PC-3 (cell line): Measurements from ENCODE around the gene CAPN5. TPM values are rescaled to one million over a fixed set of nuclear protein-coding genes. Genes with fewer than 3 reads are reported as not detected.

Source experiments
- ATAC-seq: fragments of 200-7000 bp; cut with Tn5 transposase; 2 replicates; pipeline ENCODE4 v1.9.1; 2020; ENCODE audit warnings: mild to moderate bottlenecking, moderate library complexity
- BruUV-seq: library from RNA; stranded (reverse); fragments of 400-500 nt; replicated peaks from 2 replicates; lab custom pipeline; 2021; lab: Mats Ljungman, UMichigan
- CTCF ChIA-PET: fragments of 300-600 bp; sonication (Branson Sonifier 250); formaldehyde crosslinking; loops from one replicate; lab custom pipeline; 2022; ENCODE audit warnings: antibody characterized with exemption; lab: Charles Lee
- POLR2A ChIA-PET: fragments of 300-600 bp; sonication (Branson Sonifier 250); formaldehyde crosslinking; loops from one replicate; lab custom pipeline; 2022; ENCODE audit warnings: antibody characterized with exemption; ENCODE audit not compliant: unreplicated experiment; lab: Charles Lee
- DNase-seq: peaks from one replicate; pipeline ENCODE4 v3.0.0-alpha.2; 2015
- H2AFZ ChIP-seq: fragments of 300-600 bp; sonication (generic); 2 replicates; pipeline ENCODE4 v1.6.0; 2016; ENCODE audit warnings: antibody characterized with exemption, low read length
- H3F3A ChIP-seq: fragments of 300-600 bp; sonication (generic); one replicate; pipeline ENCODE4 v1.6.0; 2017; ENCODE audit warnings: antibody characterized with exemption, low read length, control low read depth, mild to moderate bottlenecking; ENCODE audit not compliant: unreplicated experiment
- H3K27ac ChIP-seq: fragments of 300-600 bp; sonication (generic); 2 replicates; pipeline ENCODE4 v1.5.1; 2016; ENCODE audit warnings: mild to moderate bottlenecking, low read length
- H3K27me3 ChIP-seq: fragments of 300-600 bp; sonication (generic); 2 replicates; pipeline ENCODE4 v1.6.1; 2016; ENCODE audit warnings: low read length, mixed read lengths
- H3K36me3 ChIP-seq: fragments of 300-600 bp; sonication (generic); 2 replicates; pipeline ENCODE4 v1.6.1; 2016; ENCODE audit warnings: low read depth, mixed run types, low read length, mixed read lengths
- H3K4me1 ChIP-seq: fragments of 300-600 bp; sonication (generic); 2 replicates; pipeline ENCODE4 v1.5.1; 2016; ENCODE audit warnings: low read length; ENCODE audit not compliant: insufficient read depth
- H3K4me2 ChIP-seq: fragments of 300-600 bp; sonication (generic); 2 replicates; pipeline ENCODE4 v1.6.0; 2016; ENCODE audit warnings: low read length
- H3K4me3 ChIP-seq: fragments of 300-600 bp; sonication (generic); 2 replicates; pipeline ENCODE4 v1.5.1; 2016; ENCODE audit warnings: mild to moderate bottlenecking, low read length, mixed read lengths
- H3K79me2 ChIP-seq: fragments of 300-600 bp; sonication (generic); 2 replicates; pipeline ENCODE4 v1.6.1; 2017; ENCODE audit warnings: low read length, mixed read lengths
- H3K9ac ChIP-seq: fragments of 300-600 bp; sonication (generic); 2 replicates; pipeline ENCODE4 v1.6.0; 2016; ENCODE audit warnings: mild to moderate bottlenecking, low read length
- H3K9me2 ChIP-seq: fragments of 300-600 bp; sonication (generic); replicated peaks from 2 replicates; pipeline ENCODE4 v1.6.1; 2016; ENCODE audit warnings: mixed run types, low read length, mixed read lengths
- H3K9me3 ChIP-seq: fragments of 300-600 bp; sonication (generic); 2 replicates; pipeline ENCODE4 v1.6.1; 2016; ENCODE audit warnings: low read length, mixed read lengths
- H4K20me1 ChIP-seq: fragments of 300-600 bp; sonication (generic); 2 replicates; pipeline ENCODE4 v1.6.1; 2016; ENCODE audit warnings: low read length, mixed read lengths
- EZH2 ChIP-seq: fragments of 300-600 bp; sonication (generic); IDR thresholded peaks from one replicate; pipeline ENCODE4 v1.6.1; 2017; ENCODE audit warnings: antibody characterized with exemption, mild to moderate bottlenecking, low read length; ENCODE audit not compliant: unreplicated experiment
- EZH2phosphoT487 ChIP-seq: fragments of 300-600 bp; sonication (generic); IDR thresholded peaks from 2 replicates; pipeline ENCODE4 v1.6.1; 2018; ENCODE audit warnings: mild to moderate bottlenecking, antibody characterized with exemption, low read length, borderline replicate concordance
- intact Hi-C: fragments of 100-400 bp; cut with micrococcal nuclease; formaldehyde crosslinking; loops from 2 replicates; pipeline ENCODE4 v1.9.0; 2023
- total RNA-seq: library from RNA; depleted of rRNA; stranded (reverse); fragments of >200 nt; gene quantifications from 2 replicates; pipeline ENCODE4 v1.2.3, GENCODE V29; 2014
- TF ChIP-seq, protein P1 (sequence below): fragments of 300-600 bp; sonication (generic); conservative IDR thresholded peaks from 2 replicates; pipeline ENCODE4 v1.5.1; 2017; ENCODE audit warnings: antibody characterized with exemption, low read depth, mild to moderate bottlenecking, low read length

CAPN5 gene
- total RNA-seq, 1 experiment from 2014 or later = 6.3 TPM

DNA sequence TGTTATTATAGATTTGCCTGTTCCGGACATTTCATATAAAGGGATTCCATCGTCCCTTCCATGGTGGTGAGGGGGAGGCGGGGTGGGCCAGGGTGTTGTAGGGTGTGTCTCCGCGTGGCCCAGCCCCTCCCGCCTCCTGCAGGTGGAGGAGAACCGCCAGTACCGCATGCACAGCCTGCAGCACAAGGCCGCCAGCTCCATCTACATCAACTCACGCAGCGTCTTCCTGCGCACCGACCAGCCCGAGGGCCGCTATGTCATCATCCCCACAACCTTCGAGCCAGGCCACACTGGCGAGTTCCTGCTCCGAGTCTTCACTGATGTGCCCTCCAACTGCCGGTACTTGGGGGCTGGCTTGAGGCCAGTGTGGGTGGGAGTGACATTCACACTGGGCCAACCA is 53.8 kb downstream of the CAPN5 start:
- H3K9me3 ChIP-seq = no peaks in the 10 kb centered on the region
- ATAC-seq (no peak), DNase-seq (no peak)
- no peak overlapping the region for H3K27ac ChIP-seq
- ChIA-PET POLR2A (no interaction called here), CTCF (no interaction called here)
- no peak overlapping the region for H3K4me3 ChIP-seq
- no peak overlapping the region for H3K9ac ChIP-seq
- H3K79me2 ChIP-seq = no peaks in the 10 kb centered on the region
- intact Hi-C loops = no loop called here
- H3F3A ChIP-seq = no peaks in the 10 kb centered on the region
- TF ChIP-seq EZH2 (no peak), EZH2phosphoT487 (no peak)
- TF ChIP-seq, protein P1, sequence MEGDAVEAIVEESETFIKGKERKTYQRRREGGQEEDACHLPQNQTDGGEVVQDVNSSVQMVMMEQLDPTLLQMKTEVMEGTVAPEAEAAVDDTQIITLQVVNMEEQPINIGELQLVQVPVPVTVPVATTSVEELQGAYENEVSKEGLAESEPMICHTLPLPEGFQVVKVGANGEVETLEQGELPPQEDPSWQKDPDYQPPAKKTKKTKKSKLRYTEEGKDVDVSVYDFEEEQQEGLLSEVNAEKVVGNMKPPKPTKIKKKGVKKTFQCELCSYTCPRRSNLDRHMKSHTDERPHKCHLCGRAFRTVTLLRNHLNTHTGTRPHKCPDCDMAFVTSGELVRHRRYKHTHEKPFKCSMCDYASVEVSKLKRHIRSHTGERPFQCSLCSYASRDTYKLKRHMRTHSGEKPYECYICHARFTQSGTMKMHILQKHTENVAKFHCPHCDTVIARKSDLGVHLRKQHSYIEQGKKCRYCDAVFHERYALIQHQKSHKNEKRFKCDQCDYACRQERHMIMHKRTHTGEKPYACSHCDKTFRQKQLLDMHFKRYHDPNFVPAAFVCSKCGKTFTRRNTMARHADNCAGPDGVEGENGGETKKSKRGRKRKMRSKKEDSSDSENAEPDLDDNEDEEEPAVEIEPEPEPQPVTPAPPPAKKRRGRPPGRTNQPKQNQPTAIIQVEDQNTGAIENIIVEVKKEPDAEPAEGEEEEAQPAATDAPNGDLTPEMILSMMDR = no peak
- no peaks in the 10 kb centered on the region for H3K36me3 ChIP-seq
- no peak overlapping the region for H2AFZ ChIP-seq
- no peaks in the 10 kb centered on the region for H3K4me1 ChIP-seq
- no peaks in the 10 kb centered on the region for H3K27me3 ChIP-seq
- no peak overlapping the region for H3K4me2 ChIP-seq
- no TSS peak for BruUV-seq
- no peaks in the 10 kb centered on the region for H3K9me2 ChIP-seq
- no peaks in the 10 kb centered on the region for H4K20me1 ChIP-seq

DNA sequence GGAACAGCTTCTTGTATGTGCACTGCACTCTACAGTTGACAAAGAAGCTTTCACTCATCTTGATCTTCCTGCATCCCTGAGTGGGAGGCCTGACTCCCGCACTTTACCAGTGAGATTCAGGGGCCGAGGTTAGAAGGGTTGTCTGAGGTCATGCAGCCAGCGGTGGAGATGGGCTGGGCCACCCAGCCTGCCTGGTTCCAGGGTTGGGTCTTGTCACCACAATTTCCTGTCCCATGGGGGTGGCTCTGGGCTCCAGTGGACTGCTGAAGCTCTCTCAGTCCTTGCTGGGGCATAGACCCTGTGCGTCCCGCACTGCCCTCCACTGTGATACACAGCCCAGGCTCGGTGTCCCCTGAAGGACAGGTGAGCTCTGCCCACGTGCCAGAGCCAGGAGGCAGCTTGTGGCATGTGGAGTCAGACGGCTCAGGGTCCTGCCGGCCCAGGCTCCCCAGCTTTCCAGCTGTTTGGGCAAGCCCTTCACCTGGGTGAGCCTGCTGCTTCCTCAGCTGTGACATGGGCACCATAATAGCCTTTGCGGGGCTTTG is 54.4 kb downstream of the CAPN5 start:
- Histone ChIP-seq H3K4me1 (no peaks in the 10 kb centered on the region), H3K4me2 (no peak overlapping the region), H4K20me1 (no peaks in the 10 kb centered on the region), H3K27me3 (no peaks in the 10 kb centered on the region), H3K4me3 (no peak overlapping the region), H3K9ac (no peak overlapping the region), H3K9me3 (no peaks in the 10 kb centered on the region), H3F3A (no peaks in the 10 kb centered on the region), H3K9me2 (no peaks in the 10 kb centered on the region), H3K27ac (no peak overlapping the region), H3K36me3 (no peaks in the 10 kb centered on the region), H3K79me2 (no peaks in the 10 kb centered on the region), H2AFZ (no peak overlapping the region)
- CTCF ChIA-PET = interaction anchor here (0.6 kb wide), 1 partner anchor 125 kb away, joined by 3 read pairs; no protein-coding TSS in a partner anchor
- POLR2A ChIA-PET = no interaction called here
- intact Hi-C loops = no loop called here
- no peak for ATAC-seq
- no peak for DNase-seq
- TF ChIP-seq, protein P1 = no peak
- TF ChIP-seq EZH2 = no peak
- TF ChIP-seq EZH2phosphoT487 = no peak
- no TSS peak for BruUV-seq

- Histone ChIP-seq H3F3A (no peaks in the 10 kb centered on the region), H3K4me3 (no peak overlapping the region), H4K20me1 (no peaks in the 10 kb centered on the region), H3K4me1 (no peaks in the 10 kb centered on the region), H3K9ac (no peak overlapping the region), H3K36me3 (no peaks in the 10 kb centered on the region), H3K79me2 (no peaks in the 10 kb centered on the region), H3K9me3 (no peaks in the 10 kb centered on the region), H3K9me2 (no peaks in the 10 kb centered on the region), H2AFZ (no peak overlapping the region), H3K27me3 (no peaks in the 10 kb centered on the region), H3K4me2 (no peak overlapping the region), H3K27ac (no peak overlapping the region)
- no TSS peak for BruUV-seq
- ATAC-seq (no peak), DNase-seq (no peak)
- TF ChIP-seq EZH2 (no peak), EZH2phosphoT487 (no peak)
- TF ChIP-seq, protein P1 = no peak
- intact Hi-C loops = no loop called here
- POLR2A ChIA-PET = no interaction called here
- CTCF ChIA-PET = interaction anchor here (0.6 kb wide), 1 partner anchor 124 kb away, joined by 3 read pairs; no protein-coding TSS in a partner anchor
These were observed 55.3 kb downstream of the CAPN5 start for GRCh38 chr11:77121876-77122575.
